HG03520 (cell line): ENCODE results near the gene TMBIM4.
A peak's percentile ranks its signal among the peaks of the same experiment; 100 is the strongest.

Source experiments
- ATAC-seq: cut with Tn5 transposase; IDR thresholded peaks from one replicate; pipeline ENCODE4 v1.9.1; 2021; ENCODE audit warnings: mild to moderate bottlenecking, moderate library complexity; ENCODE audit not compliant: unreplicated experiment

TMBIM4 gene

GRCh38 chr12:66103016-66103913 is 66.5 kb downstream of the TMBIM4 start:
- no peak for ATAC-seq

- no peak for ATAC-seq
Measured at GRCh38 chr12:66092559-66093269, 77.1 kb downstream of the TMBIM4 start.

- no peak for ATAC-seq
Measured at GRCh38 chr12:66090157-66090556, 79.6 kb downstream of the TMBIM4 start.

GRCh38 chr12:66087365-66087943 is 82.3 kb downstream of the TMBIM4 start:
- ATAC-seq, result peak; percentile 65

- ATAC-seq, result no peak
Measured at GRCh38 chr12:66085998-66086397, 83.8 kb downstream of the TMBIM4 start.
